HG03558 (cell line): ENCODE data around the gene AQP12B.
"Not testable (repeated sequence)": the region's sequence is repeated elsewhere in the genome, so short reads cannot be mapped to it uniquely, and the experiment has no call there.

Experiments used
- ATAC-seq: cut with Tn5 transposase; IDR thresholded peaks from one replicate; pipeline ENCODE4 v1.9.1; 2021; ENCODE audit warnings: moderate number of reproducible peaks; ENCODE audit not compliant: unreplicated experiment; ENCODE audit errors: extremely low read depth

AQP12B gene

DNA sequence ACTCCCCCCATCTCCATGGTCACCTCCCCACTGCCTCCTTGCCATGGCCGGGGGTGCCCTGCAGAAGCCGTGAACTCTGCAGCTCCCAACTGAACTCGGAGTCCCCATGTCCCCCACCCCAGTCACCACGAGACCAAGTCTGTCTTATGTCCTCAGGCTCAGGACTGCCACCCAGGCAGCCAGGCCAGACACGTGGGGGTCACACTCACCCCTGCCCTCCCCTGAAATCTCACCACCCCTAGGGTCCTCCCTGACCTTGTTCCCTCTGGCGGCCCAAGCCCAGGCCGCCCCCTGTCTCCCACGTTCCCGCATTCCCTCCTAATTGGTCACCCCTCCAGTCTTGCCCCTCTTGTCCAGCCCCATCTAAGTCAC, 19.9 kb upstream of the AQP12B start:
- ATAC-seq = no peak

DNA sequence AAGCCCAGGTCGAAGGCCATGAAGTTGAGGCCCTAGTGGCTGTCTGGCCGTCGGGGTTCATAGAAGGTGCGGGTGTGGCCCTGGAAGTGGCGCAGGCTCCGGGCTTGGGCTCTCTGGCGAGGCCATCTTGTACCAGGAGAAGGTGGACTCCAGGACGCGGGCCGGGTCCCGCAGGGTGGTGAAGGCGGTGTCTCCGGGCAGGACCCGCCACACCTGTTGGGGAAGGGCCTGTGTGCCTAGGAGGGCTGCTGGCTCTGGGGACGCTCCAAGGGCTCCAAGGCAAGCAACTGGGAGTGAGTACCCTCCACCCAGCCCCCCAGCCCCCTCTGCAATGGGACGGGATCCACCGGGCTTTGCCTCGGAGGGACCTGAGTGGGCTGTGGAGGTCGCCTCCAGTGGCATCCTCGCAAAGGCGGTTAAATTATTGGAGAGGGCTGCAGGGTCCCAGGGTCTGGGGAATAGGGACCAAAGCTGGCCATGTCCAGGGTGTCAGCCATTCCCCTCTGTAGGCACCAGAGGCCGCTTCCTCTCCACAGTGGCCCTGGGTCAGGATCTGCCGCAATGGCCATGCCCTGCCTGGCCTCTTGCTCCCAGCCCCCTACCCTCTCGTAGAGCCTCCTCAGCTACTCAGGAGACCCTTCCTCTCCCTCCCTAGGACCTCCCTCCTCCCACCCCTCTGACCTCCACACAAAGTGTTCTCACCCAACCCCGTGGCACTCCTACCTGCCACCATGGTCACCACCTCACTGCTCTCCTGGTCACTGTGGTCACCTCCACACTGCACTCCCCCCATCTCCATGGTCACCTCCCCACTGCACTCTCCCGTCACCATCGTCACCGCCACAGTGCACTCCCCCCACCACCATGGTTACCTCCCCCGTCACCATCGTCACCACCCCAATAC, 19.3 kb upstream of the AQP12B start:
- ATAC-seq = no peak

DNA sequence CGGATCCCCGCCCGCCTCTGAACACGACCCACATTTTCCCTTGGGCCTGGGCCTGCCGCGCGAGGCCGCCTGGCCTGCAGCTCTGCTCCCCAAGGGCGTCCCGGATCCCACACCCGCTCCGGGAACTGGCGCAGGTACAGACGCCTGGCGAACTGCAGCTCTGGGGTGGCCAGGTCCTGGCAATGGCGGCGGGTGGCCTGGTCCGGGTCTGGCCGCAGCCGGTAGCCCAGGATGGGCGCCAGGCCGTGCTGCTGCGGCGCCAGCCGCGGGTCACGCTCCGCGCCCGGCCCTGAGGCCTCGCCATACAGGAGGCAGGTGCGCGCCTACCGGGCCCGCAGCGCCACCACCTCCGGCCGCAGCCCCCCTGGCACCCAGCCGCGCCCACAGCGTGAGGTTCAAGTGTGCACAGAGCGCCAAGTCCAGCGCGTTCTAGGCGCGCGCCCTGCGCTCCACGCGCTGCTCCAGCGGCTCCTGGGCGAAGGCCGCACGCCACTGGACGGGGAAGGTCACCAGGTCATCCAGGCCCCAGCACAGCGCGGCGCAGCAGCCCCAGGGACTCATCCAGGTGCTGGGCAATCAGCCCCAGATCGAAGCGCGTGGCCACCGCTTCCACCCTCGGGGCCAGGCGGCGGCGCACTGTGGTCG, 18.5 kb upstream of the AQP12B start:
- no peak for ATAC-seq

DNA sequence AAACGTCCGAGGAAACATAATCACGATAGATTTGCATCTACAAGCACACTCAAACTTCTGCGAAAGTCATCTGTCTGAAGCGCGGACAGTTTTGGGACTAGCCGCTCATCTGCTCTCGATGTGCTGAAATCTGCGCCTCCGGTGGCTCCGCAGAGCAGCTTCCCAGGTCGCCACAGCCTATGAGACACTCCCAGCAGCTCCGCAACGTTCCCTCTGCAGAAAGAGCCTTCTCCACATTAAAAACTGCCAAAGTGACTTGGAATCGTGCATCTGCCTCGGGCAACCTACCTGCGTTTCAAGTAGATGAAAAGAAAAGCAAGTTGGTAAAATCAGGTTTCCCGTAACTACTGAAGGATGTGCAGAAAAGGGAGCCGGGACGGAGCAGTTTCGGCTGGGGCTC, 17.9 kb upstream of the AQP12B start:
- not testable (repeated sequence) for ATAC-seq

DNA sequence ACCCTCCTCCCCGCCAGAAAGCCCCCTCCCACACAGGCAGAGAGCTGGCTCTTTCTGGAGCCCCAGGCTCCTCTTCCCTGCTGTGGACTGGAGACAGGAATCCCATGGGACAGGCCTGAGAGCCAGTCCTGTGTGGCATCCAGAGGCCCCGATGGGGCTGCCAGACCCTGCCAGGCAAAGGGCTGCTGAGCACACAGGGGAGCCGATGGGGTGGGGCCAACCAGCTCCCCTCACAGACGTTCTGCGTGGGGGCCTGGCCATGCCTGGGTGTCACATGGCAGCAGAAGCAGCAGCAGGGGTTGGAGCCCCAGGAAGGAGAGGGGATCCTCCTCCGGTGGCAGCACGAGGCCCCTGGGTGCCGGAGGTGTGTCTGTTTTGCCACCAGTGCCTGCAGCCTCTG, 17.1 kb upstream of the AQP12B start:
- ATAC-seq = not testable (repeated sequence)

DNA sequence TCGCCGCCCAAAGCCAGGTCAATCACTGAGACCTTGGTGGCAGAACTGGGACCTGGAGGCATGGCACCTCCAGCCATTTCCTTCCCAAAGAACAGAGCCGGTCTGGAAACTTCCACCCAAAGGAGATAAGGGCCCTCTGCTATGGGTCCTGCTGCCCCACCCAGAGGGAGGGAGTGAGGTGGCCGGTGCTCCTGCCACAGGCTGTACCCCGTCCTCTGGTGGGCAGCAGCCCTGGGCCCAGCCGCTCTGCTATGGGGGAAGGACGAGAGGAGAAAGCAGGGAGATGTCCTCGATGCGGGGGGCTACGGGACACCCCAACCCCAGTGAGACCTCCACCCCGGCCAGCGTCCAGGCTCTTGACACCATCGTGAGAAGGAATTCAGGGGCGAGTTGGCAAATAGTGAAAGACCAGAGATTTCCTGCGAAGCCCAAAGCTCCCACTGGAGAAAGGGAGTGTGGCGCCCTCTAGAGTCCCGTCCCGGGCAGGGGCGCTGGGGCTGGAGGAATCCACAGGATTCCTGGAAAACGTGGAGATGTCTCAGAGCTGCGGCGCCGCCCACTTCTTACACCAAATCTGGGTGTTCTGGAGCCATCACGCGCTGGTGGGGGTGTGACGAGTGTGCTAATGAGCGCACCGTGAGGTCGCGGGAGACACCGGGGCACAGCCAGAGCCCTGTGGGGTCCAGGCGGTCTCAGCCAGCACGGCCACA, 16.3 kb upstream of the AQP12B start:
- not testable (repeated sequence) for ATAC-seq

DNA sequence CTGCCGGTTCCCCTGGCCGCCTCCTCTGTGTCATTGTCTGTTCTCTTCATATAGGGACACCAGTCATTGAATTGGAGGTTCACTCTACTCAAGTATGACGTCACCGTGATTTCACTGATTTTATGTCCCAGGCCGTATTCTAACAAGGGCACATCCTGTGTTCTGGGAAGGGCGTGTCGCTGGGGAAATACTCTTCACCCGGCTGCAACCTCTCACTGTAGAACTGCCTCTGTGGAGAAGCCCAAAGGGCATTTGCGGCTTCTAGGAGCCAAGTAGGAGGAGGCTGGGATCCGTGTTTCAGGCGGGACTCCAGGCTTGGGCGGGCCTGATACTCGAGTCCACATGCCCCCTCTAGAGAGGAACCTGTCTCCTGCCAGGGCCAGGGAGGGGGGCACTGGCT, 13.8 kb upstream of the AQP12B start:
- ATAC-seq = not testable (repeated sequence)

DNA sequence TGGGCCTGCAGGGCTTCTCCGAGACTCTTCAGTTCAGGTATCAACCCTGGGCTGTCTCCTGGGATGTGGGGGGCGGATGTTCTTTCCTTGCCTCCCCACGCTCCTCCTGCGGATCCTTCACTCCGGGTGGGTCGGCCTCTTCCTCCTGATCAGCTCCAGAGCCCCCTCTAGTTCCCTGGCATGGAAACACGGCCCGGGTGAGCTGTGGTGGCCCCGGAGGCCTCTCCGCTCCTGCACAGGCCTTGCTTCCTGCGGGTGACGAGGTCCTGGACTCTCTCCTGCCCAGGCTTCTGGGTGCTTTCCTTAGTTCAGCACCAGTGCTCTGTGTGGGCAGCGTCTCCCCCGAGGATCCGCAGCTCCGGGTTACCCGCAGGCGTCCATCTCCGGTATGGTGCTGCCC, 12.9 kb upstream of the AQP12B start:
- ATAC-seq = not testable (repeated sequence)

DNA sequence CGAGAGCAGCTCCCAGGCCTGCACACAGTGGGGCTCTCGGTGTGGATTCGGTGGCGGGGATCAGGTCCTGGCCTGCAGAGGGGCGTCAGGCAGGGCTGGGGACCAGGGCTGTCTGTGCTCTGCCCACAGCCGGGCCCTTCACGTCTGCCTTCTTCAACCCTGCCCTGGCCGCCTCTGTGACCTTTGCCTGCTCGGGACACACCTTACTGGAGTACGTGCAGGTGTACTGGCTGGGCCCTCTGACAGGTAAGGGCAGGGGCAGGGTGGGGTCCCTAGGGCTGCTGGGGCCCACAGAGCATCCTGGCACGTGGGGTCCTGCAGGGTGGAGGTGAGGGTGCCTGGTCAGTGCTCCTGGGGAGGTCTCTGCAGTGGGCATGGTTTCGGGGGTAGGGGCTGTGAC, 11.6 kb upstream of the AQP12B start:
- not testable (repeated sequence) for ATAC-seq

DNA sequence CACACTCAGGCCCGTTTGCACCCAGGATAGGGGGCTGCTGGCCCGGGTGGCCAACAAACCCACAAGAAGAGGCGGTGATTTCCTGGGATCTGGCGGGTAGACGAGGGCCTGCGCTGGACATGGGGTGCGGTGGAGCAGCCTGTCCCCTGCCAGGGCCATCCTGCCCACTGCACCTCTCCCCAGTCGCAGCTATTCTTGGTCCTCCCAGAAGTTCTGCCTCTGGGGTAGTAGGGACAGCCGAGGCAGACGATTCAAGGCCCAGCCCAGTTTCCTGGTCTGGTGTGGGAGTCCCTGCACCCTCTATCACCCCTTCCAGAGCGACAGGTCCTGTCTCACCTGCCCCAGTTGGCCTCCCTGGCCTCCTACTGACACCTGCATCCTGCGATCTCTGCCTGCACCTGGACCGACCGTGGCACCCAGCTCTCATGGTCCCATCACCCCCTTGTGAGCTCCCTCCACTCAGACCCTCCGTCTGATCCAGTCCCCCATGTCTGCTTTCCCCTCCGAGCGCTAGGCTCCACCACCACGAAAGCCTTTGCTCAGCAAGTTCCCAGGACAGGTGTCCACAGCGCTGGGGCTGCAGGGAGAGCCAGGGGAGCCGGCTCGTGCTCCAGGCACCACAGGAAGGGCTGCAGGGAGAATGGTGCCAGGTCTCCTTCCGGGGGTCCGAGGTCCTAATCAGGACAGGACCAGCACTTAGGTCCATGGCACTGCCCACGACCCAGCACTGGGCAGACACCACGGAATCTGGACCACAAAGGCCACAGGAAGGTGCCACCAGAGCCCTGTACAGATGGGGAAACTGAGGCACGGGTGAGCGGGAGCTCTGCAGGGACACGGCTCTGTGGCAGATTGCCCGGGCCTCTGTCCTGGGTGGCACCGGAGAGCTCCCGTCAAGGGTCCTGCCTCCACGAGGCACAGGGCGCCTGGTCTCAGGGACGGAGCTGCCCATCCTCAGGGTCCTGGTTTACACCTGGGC, 10.2 kb upstream of the AQP12B start:
- not testable (repeated sequence) for ATAC-seq

DNA sequence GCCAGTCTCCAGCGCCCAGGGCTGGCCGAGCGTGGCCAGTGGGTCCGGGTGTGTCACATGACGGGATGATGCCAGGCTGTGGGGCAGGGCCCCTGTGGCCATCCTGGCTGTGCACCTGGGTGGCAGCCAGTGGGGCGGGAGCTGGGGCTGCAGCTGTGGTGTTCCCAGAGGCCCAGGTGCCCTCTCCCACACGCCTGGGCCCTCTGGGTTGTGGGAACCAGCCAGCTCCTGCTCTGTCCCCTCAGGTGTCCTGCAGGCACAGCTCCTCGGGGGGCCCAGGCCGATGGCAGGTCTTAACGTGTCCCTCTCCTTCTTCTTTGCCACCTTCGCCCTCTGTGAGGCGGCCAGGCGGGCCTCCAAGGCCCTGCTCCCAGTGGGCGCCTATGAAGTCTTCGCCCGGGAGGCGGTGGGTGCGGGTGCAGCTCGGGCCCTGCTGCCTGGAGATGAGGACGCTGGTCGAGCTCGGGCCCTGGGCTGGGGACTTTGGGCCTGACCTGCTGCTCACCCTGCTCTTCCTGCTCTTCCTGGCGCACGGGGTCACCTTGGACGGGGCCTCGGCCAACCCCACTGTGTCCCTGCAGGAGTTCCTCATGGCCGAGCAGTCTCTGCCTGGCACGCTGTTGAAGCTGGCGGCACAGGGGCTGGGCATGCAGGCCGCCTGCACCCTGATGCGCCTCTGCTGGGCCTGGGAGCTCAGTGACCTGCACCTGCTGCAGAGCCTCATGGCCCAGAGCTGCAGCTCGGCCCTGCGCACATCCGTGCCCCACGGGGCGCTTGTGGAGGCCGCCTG, 9.1 kb upstream of the AQP12B start, which contains the start of gene AQP12A:
AQP12A (plus strand) TSS at position 236 of the 790 bp plus-strand sequence; CDS start at position 284, 48 bp downstream.
- ATAC-seq = not testable (repeated sequence)

DNA sequence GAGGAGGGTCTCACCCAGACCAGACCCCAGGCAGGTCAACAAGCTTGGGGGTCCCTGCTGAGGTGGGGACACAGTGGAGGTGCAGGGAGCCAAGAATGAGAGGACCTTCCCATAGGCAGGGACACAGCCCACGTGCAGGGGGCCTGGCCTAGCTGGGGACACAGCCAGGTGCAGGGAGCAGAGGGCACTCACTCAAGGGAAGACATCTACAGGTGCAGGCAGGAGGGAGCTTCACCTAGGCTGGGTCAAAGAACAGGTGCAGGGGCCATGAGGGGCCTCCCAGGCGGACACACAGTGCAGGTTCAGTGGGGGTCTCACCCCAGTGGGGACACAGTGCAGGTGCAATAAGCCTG, 8.4 kb upstream of the AQP12B start:
- ATAC-seq = not testable (repeated sequence)

DNA sequence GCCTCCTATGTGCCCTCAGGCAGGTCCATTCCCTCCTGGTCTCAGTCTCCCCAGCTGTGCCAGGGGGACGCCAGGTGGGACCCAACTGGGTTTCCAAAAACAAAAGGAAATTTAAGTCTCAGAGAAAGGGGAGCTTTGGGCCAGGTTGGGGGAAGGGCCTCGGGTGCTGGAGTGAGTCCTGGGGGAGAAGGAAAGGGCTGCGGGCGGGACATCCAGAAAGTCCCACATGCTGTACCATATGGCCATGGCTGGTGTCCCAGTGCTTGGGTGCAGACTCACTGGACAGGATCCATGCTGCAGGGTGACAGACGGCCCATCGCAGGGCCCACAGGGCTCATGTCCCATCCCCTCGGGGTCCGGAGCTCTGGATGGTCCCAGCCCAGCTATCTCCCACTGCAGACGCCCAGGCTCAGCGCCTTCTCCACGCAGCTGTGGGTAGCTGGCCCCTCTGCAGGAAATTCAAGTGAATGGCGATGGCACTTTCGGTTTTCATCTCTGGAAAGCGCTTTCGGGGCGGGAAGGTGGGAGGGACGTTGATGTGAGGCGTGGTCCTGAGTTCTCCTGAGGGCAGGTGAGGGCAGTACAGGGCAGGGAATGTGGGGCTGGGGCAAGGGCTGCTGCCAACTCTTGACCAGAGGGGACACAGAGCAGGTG, 7.9 kb upstream of the AQP12B start:
- not testable (repeated sequence) for ATAC-seq

DNA sequence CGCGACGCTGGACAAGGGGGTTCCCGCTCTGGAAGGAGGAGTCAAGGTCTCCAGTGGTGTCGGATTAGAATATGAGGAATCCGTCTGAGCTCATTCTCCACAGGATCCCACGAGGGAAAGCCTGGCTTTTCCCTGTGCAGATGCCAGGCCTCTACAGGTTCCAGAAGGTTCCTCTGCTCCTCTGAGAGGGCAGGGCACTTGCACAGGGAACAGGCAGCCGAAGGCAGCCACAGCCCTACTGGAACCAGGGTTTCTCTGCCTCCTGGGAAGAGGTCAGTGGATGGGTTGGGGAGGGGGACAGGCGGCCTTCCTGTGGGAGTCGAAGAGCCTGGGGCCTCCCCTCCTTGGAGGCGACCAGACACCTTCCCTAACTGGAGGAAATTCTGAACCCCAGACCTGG, 7.3 kb upstream of the AQP12B start:
- no peak for ATAC-seq

DNA sequence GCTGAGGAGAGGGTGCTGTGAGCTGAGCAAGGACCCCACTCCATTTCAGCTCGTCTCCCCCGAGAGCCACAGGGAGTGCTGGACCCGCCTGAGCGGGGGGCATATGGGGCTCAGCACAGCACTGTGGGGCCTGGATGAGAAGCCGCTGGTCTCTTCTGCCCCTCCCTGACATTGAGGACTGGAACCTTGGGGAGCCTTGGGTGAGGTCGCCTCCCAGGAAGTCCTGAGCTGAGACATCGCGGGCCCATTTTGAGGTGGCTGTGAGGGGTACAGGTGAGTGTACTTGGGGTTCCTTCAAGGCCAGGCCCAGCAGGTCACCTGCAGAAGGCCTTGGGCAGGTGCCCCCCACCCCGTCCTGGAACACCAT, 5.9 kb upstream of the AQP12B start:
- ATAC-seq = no peak

DNA sequence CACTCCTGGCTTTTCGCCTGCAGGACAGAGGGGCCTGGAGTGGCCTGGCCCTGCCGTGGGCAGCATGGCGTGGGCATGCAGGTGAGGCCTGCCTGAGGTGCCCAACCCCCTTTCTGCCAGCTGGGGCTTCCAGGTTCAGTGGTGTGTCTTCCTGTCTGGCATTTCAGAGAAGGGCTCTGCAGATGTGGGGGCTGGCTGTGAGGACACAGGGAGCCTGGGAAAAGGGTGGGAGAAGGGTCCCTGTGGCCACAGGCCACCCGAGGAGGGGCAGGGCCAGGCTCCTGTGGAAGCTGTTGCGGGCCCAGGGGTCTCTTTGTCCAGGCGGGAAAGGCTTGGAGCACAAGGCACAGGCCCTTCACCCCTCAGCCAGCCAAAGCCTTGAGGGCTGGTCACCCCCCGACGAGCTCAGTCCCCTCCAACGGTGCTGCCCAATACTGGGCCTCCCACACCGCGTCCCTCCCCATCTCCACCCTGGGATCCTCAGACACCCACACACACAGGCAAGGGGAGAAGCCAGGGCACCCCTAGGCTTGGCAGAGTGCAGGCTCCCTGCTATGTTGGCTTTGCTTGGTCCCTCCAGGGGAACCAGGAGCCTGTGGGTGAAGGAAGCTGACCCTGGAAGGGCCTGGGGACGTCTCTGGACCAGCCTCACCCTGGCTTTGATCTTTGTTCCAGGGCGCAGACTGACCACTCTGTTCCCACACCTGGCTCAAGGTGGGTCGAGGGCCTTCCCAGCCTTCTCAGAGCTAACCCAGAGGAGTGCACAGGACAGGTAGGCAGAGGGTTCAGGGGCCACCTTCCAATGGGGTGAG, 5.3 kb upstream of the AQP12B start:
- no peak for ATAC-seq

DNA sequence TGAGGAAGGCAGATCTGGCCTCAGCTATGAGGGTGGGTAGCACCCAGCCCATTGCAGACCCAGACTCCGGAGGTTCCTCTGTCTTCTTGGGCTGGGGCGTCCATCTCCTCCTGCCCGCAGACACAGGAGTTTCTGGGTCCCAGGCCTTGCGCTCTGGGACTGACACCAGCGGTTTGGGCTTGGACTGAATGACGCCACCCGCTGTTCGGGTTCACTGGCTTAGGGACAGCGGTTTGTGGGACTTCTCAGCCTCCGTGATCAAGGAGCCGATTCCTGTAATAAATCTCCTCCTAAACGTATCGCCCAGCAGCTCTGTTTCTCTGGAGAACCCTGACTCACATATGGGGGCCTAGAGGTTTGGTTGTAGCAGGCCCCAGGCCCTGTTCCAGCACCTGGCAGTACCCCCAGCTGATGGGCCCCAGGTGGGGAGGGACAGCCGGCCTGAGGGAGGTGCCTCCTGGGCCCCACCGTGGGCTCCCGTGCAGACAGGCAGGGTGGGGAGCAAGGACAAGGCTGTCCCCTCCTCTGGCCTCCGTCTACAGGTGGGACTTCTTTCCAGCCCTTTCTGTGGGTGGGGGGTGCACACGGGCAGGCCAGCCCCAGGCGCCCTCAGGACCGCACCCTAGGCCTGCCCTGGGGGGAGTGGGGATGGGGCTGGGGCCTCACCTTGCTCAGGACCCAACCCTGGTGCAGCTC, 4.5 kb upstream of the AQP12B start:
- no peak for ATAC-seq
